Fibroblast of the aortic adventitia (primary cell): Measurements from ENCODE around the gene NPTXR. TPM values are rescaled to one million over a fixed set of nuclear protein-coding genes. Genes with fewer than 3 reads are reported as not detected.

Experiments
- DNase-seq: peaks from one replicate; pipeline ENCODE4 v3.0.0-alpha.2; 2010; ENCODE audit warnings: low read depth
- H3K4me3 ChIP-seq: 2 replicates; pipeline ENCODE4 v1.5.1; 2011; ENCODE audit warnings: low read depth, mild to moderate bottlenecking, control low read depth, low read length, moderate library complexity
- CTCF ChIP-seq: IDR thresholded peaks from 2 replicates; pipeline ENCODE4 v1.5.1; 2011; ENCODE audit warnings: mild to moderate bottlenecking, low read length, control low read depth, inconsistent platforms; ENCODE audit not compliant: insufficient read depth
- total RNA-seq: library from RNA; depleted of rRNA; stranded (reverse); fragments of >200 nt; gene quantifications from 2 replicates; pipeline ENCODE4 v1.2.3, GENCODE V29; 2012; ENCODE audit warnings: low replicate concordance

NPTXR gene
- total RNA-seq, 1 donor = 1.3 TPM

- no peak for DNase-seq
- H3K4me3 ChIP-seq = no peak overlapping the region
- no peak for TF ChIP-seq CTCF
Measured at GRCh38 chr22:38774496-38775166, 69.2 kb downstream of the NPTXR start.

GRCh38 chr22:38773363-38773946 lies 70.4 kb downstream of the NPTXR start:
- TF ChIP-seq CTCF = no peak

GRCh38 chr22:38772623-38772873 lies 71.3 kb downstream of the NPTXR start:
- no peak for DNase-seq
- no peak overlapping the region for H3K4me3 ChIP-seq
- no peak for TF ChIP-seq CTCF

More at GRCh38 chr22:38773363-38773946, 70.4 kb downstream of the NPTXR start:
- no peak overlapping the region for H3K4me3 ChIP-seq
- no peak for DNase-seq

GRCh38 chr22:38770257-38770949 lies 73.4 kb downstream of the NPTXR start:
- DNase-seq = no peak
- no peak for TF ChIP-seq CTCF
- H3K4me3 ChIP-seq = no peak overlapping the region

Other genes with a start within 250 kb of the NPTXR start
- 0.74 and 2.0 TPM in 2 replicates for gene FAM227A, start 187.6 kb downstream of the NPTXR start, total RNA-seq
- gene CBY1, start 187.4 kb downstream of the NPTXR start, total RNA-seq = 14.3 and 19.4 TPM in 2 replicates
- 32.2 and 70.4 TPM in 2 replicates for gene TOMM22, start 162.1 kb downstream of the NPTXR start, total RNA-seq
- 56.4 and 61.2 TPM in 2 replicates for gene JOSD1, start 143.1 kb downstream of the NPTXR start, total RNA-seq
- gene GTPBP1, start 138.1 kb downstream of the NPTXR start, total RNA-seq = 19.6 and 26.8 TPM in 2 replicates
- 69.1 and 93.2 TPM in 2 replicates for gene SUN2, start 88.0 kb downstream of the NPTXR start, total RNA-seq
- gene DNAL4, start 49.9 kb downstream of the NPTXR start, total RNA-seq = 2.5 and 11.0 TPM in 2 replicates
- 50.7 and 87.7 TPM in 2 replicates for gene CBX6, start 28.2 kb upstream of the NPTXR start, total RNA-seq
- gene APOBEC3A, start 113.6 kb upstream of the NPTXR start, total RNA-seq = not detected in 2 replicates
- 0.90 and 6.8 TPM in 2 replicates for gene APOBEC3B, start 138.3 kb upstream of the NPTXR start, total RNA-seq
- gene APOBEC3C, start 170.2 kb upstream of the NPTXR start, total RNA-seq = 5.2 and 18.9 TPM in 2 replicates
- gene APOBEC3D, start 177.1 kb upstream of the NPTXR start, total RNA-seq = 0.49 and 0.90 TPM in 2 replicates
- 1.3 and 4.3 TPM in 2 replicates for gene APOBEC3F, start 196.8 kb upstream of the NPTXR start, total RNA-seq
- 4.3 and 7.4 TPM in 2 replicates for gene APOBEC3G, start 233.2 kb upstream of the NPTXR start, total RNA-seq